HCT116 (cell line): Measurements from ENCODE around the gene GP1BA. TPM values are rescaled to one million over a fixed set of nuclear protein-coding genes. Genes with fewer than 3 reads are reported as not detected.
A peak's percentile ranks its signal among the peaks of the same experiment; 100 is the strongest.

Experiments
- ATAC-seq: fragments of 200-7000 bp; cut with Tn5 transposase; 2 replicates; pipeline ENCODE4 v1.9.1; 2020; ENCODE audit warnings: mild to moderate bottlenecking, moderate library complexity
- BruUV-seq: library from RNA; stranded (reverse); fragments of 400-500 nt; replicated peaks from 2 replicates; lab custom pipeline; 2021; lab: Mats Ljungman, UMichigan
- CTCF ChIA-PET: fragments of 300-600 bp; sonication (Branson Sonifier 250); formaldehyde crosslinking; loops from one replicate; lab custom pipeline; 2021; ENCODE audit warnings: antibody characterized with exemption; lab: Charles Lee
- POLR2A ChIA-PET: fragments of 300-600, 350-600 bp; sonication (Branson Sonifier 250); formaldehyde crosslinking; loops from one replicate; lab custom pipeline; 2021; ENCODE audit warnings: antibody characterized with exemption; lab: Charles Lee
- RAD21 ChIA-PET, 2 experiments: fragments of 300-600 bp; sonication (Branson Sonifier 250); formaldehyde crosslinking; loops; one replicate each; lab custom pipeline; 2023; ENCODE audit warnings: low total read pairs in 2 of 2; ENCODE audit not compliant: uncharacterized antibody in 2 of 2, unreplicated experiment in 2 of 2, low non-redundant PET in 1 of 2; lab: Charles Lee
- DNase-seq: peaks from one replicate; pipeline ENCODE4 v3.0.0-alpha.2; 2010; ENCODE audit warnings: low read depth, low spot score
- H2AFZ ChIP-seq: fragments of 200-600 bp; shearing (Covaris generic), sonication (generic); 2 replicates; pipeline ENCODE4 v1.6.1; 2017; ENCODE audit warnings: low read depth, mixed run types, mixed read lengths, antibody characterized with exemption, low read length; ENCODE audit not compliant: poor library complexity, severe bottlenecking
- H3K27ac ChIP-seq: 2 replicates; pipeline ENCODE4 v1.5.1; 2012; ENCODE audit warnings: low read depth, low read length
- H3K27me3 ChIP-seq: fragments of 200-600 bp; sonication (generic); 2 replicates; pipeline ENCODE4 v1.6.1; 2016; ENCODE audit warnings: mixed run types, low read length, mixed read lengths; ENCODE audit not compliant: insufficient read depth
- H3K36me3 ChIP-seq, 2 experiments: fragments of 200-500 bp in 1 of 2; fragments of 200-600 bp in 1 of 2; sonication (Bioruptor generic) in 1 of 2; sonication (generic) in 1 of 2; 2 replicates each; pipeline versions ENCODE4 v1.5.1 to v1.6.1; 2014 to 2016; ENCODE audit warnings: low read length in 2 of 2, inconsistent platforms in 1 of 2, mixed read lengths in 1 of 2, mixed run types in 1 of 2; ENCODE audit not compliant: insufficient read depth in 2 of 2, control insufficient read depth in 1 of 2
- H3K4me1 ChIP-seq, 2 experiments: fragments of 200-600 bp in 1 of 2; sonication (generic) in 1 of 2; 2 replicates each; pipeline versions ENCODE4 v1.5.1 to v1.6.1; 2012 to 2017; ENCODE audit warnings: low read length in 2 of 2, inconsistent platforms in 1 of 2, mild to moderate bottlenecking in 1 of 2, mixed read lengths in 1 of 2, mixed run types in 1 of 2, moderate library complexity in 1 of 2; ENCODE audit not compliant: insufficient read depth in 2 of 2, control insufficient read depth in 1 of 2
- H3K4me2 ChIP-seq: fragments of 200-600 bp; sonication (generic); 2 replicates; pipeline ENCODE4 v1.6.1; 2017; ENCODE audit warnings: mixed run types, low read length, mixed read lengths
- H3K4me3 ChIP-seq, 2 experiments: fragments of 200-600 bp in 1 of 2; sonication (generic) in 1 of 2; replicated peaks in 1 of 2; 2 replicates each; pipeline ENCODE4 v1.5.1; 2011 to 2016; ENCODE audit warnings: low read length in 2 of 2, control low read depth in 1 of 2, low read depth in 1 of 2, mild to moderate bottlenecking in 1 of 2, mixed read lengths in 1 of 2, mixed run types in 1 of 2
- H3K79me2 ChIP-seq: fragments of 200-600 bp; sonication (generic); 2 replicates; pipeline ENCODE4 v1.6.1; 2017; ENCODE audit warnings: mild to moderate bottlenecking, mixed run types, low read length, moderate library complexity, mixed read lengths; ENCODE audit not compliant: insufficient read depth
- H3K9ac ChIP-seq: fragments of 200-600 bp; sonication (generic); 2 replicates; pipeline ENCODE4 v1.6.1; 2016; ENCODE audit warnings: low read length, mixed read lengths
- H3K9me2 ChIP-seq: fragments of 200-600 bp; sonication (generic), shearing (Covaris generic); 2 replicates; pipeline ENCODE4 v1.6.1; 2017; ENCODE audit warnings: mixed run types, mild to moderate bottlenecking, moderate library complexity; ENCODE audit not compliant: insufficient read depth
- H3K9me3 ChIP-seq, 2 experiments: fragments of 200-500 bp in 1 of 2; fragments of 200-600 bp in 1 of 2; sonication (Bioruptor generic) in 1 of 2; sonication (generic) in 1 of 2; 2 replicates each; pipeline ENCODE4 v1.6.1; 2014 to 2017; ENCODE audit warnings: low read length in 2 of 2, mixed read lengths in 2 of 2, inconsistent platforms in 1 of 2, low read depth in 1 of 2, mild to moderate bottlenecking in 1 of 2, mixed run types in 1 of 2, moderate library complexity in 1 of 2; ENCODE audit not compliant: control insufficient read depth in 1 of 2, insufficient read depth in 1 of 2
- H4K20me1 ChIP-seq: fragments of 200-600 bp; sonication (generic), shearing (Covaris generic); 2 replicates; pipeline ENCODE4 v1.6.1; 2017; ENCODE audit warnings: mixed run types, mild to moderate bottlenecking, moderate library complexity; ENCODE audit not compliant: insufficient read depth
- CEBPB ChIP-seq: IDR thresholded peaks from 2 replicates; pipeline ENCODE4 v1.6.1; 2012; ENCODE audit warnings: low read depth
- EGR1 ChIP-seq: IDR thresholded peaks from 2 replicates; pipeline ENCODE4 v1.6.1; 2012; ENCODE audit warnings: low read depth
- JUND ChIP-seq: IDR thresholded peaks from 2 replicates; pipeline ENCODE4 v1.6.1; 2012
- POLR2AphosphoS5 ChIP-seq: IDR thresholded peaks from 2 replicates; pipeline ENCODE4 v1.6.1; 2011; ENCODE audit warnings: mild to moderate bottlenecking, low read depth, low read length, moderate library complexity
- TCF7L2 ChIP-seq: IDR thresholded peaks from 2 replicates; pipeline ENCODE4 v1.7.0; 2011; ENCODE audit warnings: borderline replicate concordance, inconsistent platforms; ENCODE audit not compliant: insufficient read depth, insufficient read length; ENCODE audit errors: extremely low read depth
- intact Hi-C: fragments of 100-400 bp; cut with micrococcal nuclease; formaldehyde crosslinking; loops from 2 replicates; pipeline ENCODE4 v1.10.0; 2022
- total RNA-seq: library from RNA; stranded (reverse); gene quantifications from one replicate; pipeline ENCODE4 v1.2.1, GENCODE V29; 2021; ENCODE audit not compliant: unreplicated experiment
- TF ChIP-seq, protein P1 (sequence below): IDR thresholded peaks from 2 replicates; pipeline ENCODE4 v1.6.1; 2012; ENCODE audit warnings: low read depth

Gene GP1BA
- total RNA-seq, 1 experiment from 2014 or later: not detected

DNA sequence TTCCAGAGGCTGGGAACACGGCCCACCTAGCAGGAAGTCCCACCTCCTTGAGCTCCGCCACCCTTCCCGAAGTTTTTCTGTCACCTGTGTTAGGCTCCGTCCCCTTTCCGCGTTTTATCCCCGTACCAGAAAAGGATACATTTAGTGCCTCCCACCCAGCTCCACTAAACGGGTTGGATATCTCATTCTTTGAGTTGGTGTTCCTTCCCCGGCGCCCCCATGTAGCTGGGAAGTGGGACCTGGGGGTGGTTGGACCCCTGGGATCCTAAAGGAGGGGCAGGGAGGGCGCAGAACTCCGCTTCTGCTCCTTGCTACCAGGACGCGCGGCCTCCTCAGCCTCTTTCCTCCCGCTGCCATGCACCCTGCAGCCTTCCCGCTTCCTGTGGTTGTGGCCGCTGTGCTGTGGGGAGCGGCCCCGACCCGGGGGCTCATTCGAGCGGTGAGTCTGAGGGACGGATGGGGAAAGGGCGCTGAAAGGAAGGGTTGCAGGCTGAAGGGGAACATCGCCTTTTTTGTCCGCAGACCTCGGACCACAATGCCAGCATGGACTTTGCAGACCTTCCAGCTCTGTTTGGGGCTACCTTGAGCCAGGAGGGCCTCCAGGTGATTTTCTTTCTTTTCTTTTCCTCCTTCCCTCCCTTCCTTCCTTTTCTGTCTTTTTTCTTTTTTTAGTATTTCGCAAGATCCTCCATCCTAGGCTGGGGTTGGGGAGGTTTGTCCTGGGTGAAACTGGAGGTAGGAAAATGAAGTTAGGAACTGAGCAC is 8.7 kb downstream of the GP1BA start:
- H3K4me3 ChIP-seq: peak overlapping the region; percentile 86 to 93
- POLR2A ChIA-PET: interaction anchor here (0.7 to 2.1 kb wide), 10 partner anchors 8 to 231 kb away, joined by 3 to 30 read pairs (median 6); partner anchors contain the start of genes ARRB2, CAMTA2, ENO3 and PFN1
- TF ChIP-seq, protein P1, sequence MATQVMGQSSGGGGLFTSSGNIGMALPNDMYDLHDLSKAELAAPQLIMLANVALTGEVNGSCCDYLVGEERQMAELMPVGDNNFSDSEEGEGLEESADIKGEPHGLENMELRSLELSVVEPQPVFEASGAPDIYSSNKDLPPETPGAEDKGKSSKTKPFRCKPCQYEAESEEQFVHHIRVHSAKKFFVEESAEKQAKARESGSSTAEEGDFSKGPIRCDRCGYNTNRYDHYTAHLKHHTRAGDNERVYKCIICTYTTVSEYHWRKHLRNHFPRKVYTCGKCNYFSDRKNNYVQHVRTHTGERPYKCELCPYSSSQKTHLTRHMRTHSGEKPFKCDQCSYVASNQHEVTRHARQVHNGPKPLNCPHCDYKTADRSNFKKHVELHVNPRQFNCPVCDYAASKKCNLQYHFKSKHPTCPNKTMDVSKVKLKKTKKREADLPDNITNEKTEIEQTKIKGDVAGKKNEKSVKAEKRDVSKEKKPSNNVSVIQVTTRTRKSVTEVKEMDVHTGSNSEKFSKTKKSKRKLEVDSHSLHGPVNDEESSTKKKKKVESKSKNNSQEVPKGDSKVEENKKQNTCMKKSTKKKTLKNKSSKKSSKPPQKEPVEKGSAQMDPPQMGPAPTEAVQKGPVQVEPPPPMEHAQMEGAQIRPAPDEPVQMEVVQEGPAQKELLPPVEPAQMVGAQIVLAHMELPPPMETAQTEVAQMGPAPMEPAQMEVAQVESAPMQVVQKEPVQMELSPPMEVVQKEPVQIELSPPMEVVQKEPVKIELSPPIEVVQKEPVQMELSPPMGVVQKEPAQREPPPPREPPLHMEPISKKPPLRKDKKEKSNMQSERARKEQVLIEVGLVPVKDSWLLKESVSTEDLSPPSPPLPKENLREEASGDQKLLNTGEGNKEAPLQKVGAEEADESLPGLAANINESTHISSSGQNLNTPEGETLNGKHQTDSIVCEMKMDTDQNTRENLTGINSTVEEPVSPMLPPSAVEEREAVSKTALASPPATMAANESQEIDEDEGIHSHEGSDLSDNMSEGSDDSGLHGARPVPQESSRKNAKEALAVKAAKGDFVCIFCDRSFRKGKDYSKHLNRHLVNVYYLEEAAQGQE: no peak
- no peak for TF ChIP-seq EGR1
- TF ChIP-seq CEBPB: no peak
- no peak for TF ChIP-seq JUND
- TF ChIP-seq POLR2AphosphoS5: peak; percentile 64
- TF ChIP-seq TCF7L2: no peak
- TF ChIP-seq, all 23 proteins: peak for 1
- Histone ChIP-seq H4K20me1 (no peaks in the 10 kb centered on the region; the same call in 1 of the 2 replicates), H3K4me2 (peak overlapping the region; percentile 100), H3K27me3 (no peaks in the 10 kb centered on the region), H3K9me3 (no peaks in the 10 kb centered on the region), H3K36me3 (peaks cover 5 to 28% of the 10 kb centered on the region in 2 experiments; a peak in 2 of 4 replicates), H3K9me2 (no peaks in the 10 kb centered on the region), H2AFZ (no peak overlapping the region), H3K4me1 (peaks cover 18 to 45% of the 10 kb centered on the region in 2 experiments), H3K27ac (peak overlapping the region; percentile 95), H3K9ac (peak overlapping the region; percentile 96), H3K79me2 (peaks cover 73% of the 10 kb centered on the region)
- ATAC-seq: peak; percentile 62
- TSS peak; percentile 84 for BruUV-seq
- ChIA-PET RAD21 (interaction anchor here (1.5 to 2.1 kb wide), 3 partner anchors 27 to 31 kb away, joined by 6 to 11 read pairs (median 8); partner anchors contain the start of gene SPAG7 (in 2 of the 2)), CTCF (interaction anchor here (0.8 to 2.4 kb wide), 8 partner anchors 8 to 230 kb away, joined by 3 to 15 read pairs (median 3); partner anchors contain the start of genes ARRB2, CHRNE, PFN1 and SPAG7)
- intact Hi-C loops: loop anchor here (1.0 kb wide), 2 partner anchors 8 to 27 kb away; partner anchors contain the start of genes PFN1 and SPAG7
- DNase-seq: no peak
